OCI-LY7 (cell line): ENCODE data around the gene ADAMTS13. TPM values are rescaled to one million over a fixed set of nuclear protein-coding genes. Genes with fewer than 3 reads are reported as not detected.

Experiments used
- BruUV-seq: library from RNA; stranded (reverse); fragments of 400-500 nt; replicated peaks from 2 replicates; lab custom pipeline; 2021; lab: Mats Ljungman, UMichigan
- CTCF ChIA-PET: fragments of 300-600 bp; sonication (Branson Sonifier 250); formaldehyde crosslinking; loops from one replicate; lab custom pipeline; 2022; ENCODE audit warnings: antibody characterized with exemption; ENCODE audit not compliant: unreplicated experiment; lab: Charles Lee
- POLR2A ChIA-PET: fragments of 300-600 bp; sonication (Branson Sonifier 250); formaldehyde crosslinking; loops from one replicate; lab custom pipeline; 2022; ENCODE audit warnings: antibody characterized with exemption; lab: Charles Lee
- DNase-seq: peaks from one replicate; pipeline ENCODE4 v3.0.0-alpha.2; 2015; ENCODE audit warnings: low spot score
- H2AFZ ChIP-seq: fragments of 200-600 bp; sonication (generic), shearing (Covaris generic); 2 replicates; pipeline ENCODE4 v1.6.1; 2014; ENCODE audit warnings: mild to moderate bottlenecking, antibody characterized with exemption, low read length, moderate library complexity
- H3K27ac ChIP-seq: fragments of 200-600 bp; sonication (generic); 2 replicates; pipeline ENCODE4 v1.5.1; 2014; ENCODE audit warnings: mixed run types, low read depth, mild to moderate bottlenecking, moderate library complexity, low read length, inconsistent platforms; ENCODE audit not compliant: poor library complexity, severe bottlenecking
- H3K36me3 ChIP-seq: fragments of 200-600 bp; sonication (generic); 2 replicates; pipeline ENCODE4 v1.6.1; 2014; ENCODE audit warnings: mild to moderate bottlenecking, antibody characterized with exemption, low read length, moderate library complexity, mixed read lengths; ENCODE audit not compliant: insufficient read depth
- H3K4me1 ChIP-seq: fragments of 200-600 bp; sonication (generic); 2 replicates; pipeline ENCODE4 v1.5.1; 2014; ENCODE audit warnings: mild to moderate bottlenecking, low read length; ENCODE audit not compliant: insufficient read depth, poor library complexity, severe bottlenecking
- H3K4me2 ChIP-seq: fragments of 200-600 bp; sonication (generic); 2 replicates; pipeline ENCODE4 v1.6.1; 2014; ENCODE audit warnings: mild to moderate bottlenecking, low read length
- H3K4me3 ChIP-seq: fragments of 200-600 bp; sonication (generic); 2 replicates; pipeline ENCODE4 v1.5.1; 2014; ENCODE audit warnings: mild to moderate bottlenecking, low read depth, low read length; ENCODE audit not compliant: poor library complexity, severe bottlenecking
- H3K79me2 ChIP-seq: fragments of 200-600 bp; sonication (generic); 2 replicates; pipeline ENCODE4 v1.6.1; 2016; ENCODE audit warnings: low read depth, mild to moderate bottlenecking, low read length, moderate library complexity, mixed read lengths; ENCODE audit not compliant: insufficient read depth
- H3K9me2 ChIP-seq: fragments of 200-600 bp; sonication (generic); 2 replicates; pipeline ENCODE4 v1.6.1; 2016; ENCODE audit warnings: mild to moderate bottlenecking, low read length, mixed read lengths; ENCODE audit not compliant: insufficient read depth
- H3K9me3 ChIP-seq: fragments of 200-600 bp; sonication (generic); 2 replicates; pipeline ENCODE4 v1.6.1; 2014; ENCODE audit warnings: mild to moderate bottlenecking, mixed run types, low read length, mixed read lengths
- H4K20me1 ChIP-seq: fragments of 200-600 bp; sonication (generic); 2 replicates; pipeline ENCODE4 v1.6.1; 2014; ENCODE audit warnings: mild to moderate bottlenecking, antibody characterized with exemption, low read length, moderate library complexity, mixed read lengths; ENCODE audit not compliant: insufficient read depth
- EZH2phosphoT487 ChIP-seq: fragments of 200-600 bp; sonication (generic); IDR thresholded peaks from 2 replicates; pipeline ENCODE4 v1.6.1; 2018; ENCODE audit warnings: low read depth, borderline replicate concordance, mild to moderate bottlenecking, mixed run types, antibody characterized with exemption, low read length, moderate library complexity, mixed read lengths
- intact Hi-C: fragments of 100-400 bp; cut with micrococcal nuclease; formaldehyde crosslinking; loops from one replicate; pipeline ENCODE4 v1.10.0; 2022; ENCODE audit not compliant: unreplicated experiment
- total RNA-seq, 2 experiments: library from RNA; depleted of rRNA in 1 of 2; stranded (reverse); fragments of >200 nt in 1 of 2; shearing (Covaris generic) in 1 of 2; gene quantifications; 2 replicates each; pipeline ENCODE4 v1.2.3, GENCODE V29; 2014 to 2022
- TF ChIP-seq, protein P1 (sequence below): fragments of 200-600 bp; sonication (generic); conservative IDR thresholded peaks from 2 replicates; pipeline ENCODE4 v1.5.1; 2014; ENCODE audit warnings: mild to moderate bottlenecking, antibody characterized with exemption, low read length, moderate library complexity, mixed read lengths

ADAMTS13 gene
- total RNA-seq, 2 experiments from 2014 or later: 6.2 to 18.1 TPM

DNA sequence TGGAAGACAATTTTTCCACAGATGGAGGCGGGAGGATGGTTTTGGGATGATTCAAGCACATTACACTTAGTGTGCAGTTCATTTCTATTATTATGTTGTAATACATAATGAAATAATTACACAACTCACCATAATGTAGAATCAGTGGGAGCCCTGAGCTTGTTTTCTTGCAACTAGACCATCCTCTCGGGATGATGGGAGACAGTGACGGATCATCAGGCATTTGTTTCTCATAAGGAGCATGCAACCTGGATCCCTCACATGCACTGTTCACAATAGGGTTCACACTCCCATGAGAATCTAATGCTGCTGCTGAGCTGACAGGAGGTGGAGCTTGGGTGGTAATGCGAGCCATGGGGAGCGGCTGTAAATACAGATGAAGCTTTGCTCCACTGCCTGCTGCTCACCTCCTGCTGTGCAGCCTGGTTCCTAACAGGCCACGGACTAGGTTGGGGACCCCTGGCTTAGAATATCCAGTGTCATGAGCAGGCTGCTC is 44.4 kb upstream of the ADAMTS13 start:
- no peaks in the 10 kb centered on the region for H3K9me2 ChIP-seq
- DNase-seq: no peak
- ChIA-PET POLR2A (interaction anchor here (1.0 to 1.3 kb wide), 2 partner anchors 13 to 101 kb away, joined by 3 read pairs; partner anchors contain the start of gene SLC2A6), CTCF (no interaction called here)
- peaks cover 10% of the 10 kb centered on the region for H3K4me1 ChIP-seq
- H3K4me2 ChIP-seq: no peak overlapping the region
- peaks cover 7% of the 10 kb centered on the region for H4K20me1 ChIP-seq
- BruUV-seq: no TSS peak
- peaks cover 9% of the 10 kb centered on the region for H3K36me3 ChIP-seq
- H3K9me3 ChIP-seq: 0 out of 2 replicates have a peak, but pooled peaks cover 2% of the 10 kb centered on the region
- no peak overlapping the region for H2AFZ ChIP-seq
- peaks cover 31% of the 10 kb centered on the region for H3K79me2 ChIP-seq
- no peak overlapping the region for H3K27ac ChIP-seq
- intact Hi-C loops: no loop called here
- H3K4me3 ChIP-seq: no peak overlapping the region
- TF ChIP-seq, protein P1, sequence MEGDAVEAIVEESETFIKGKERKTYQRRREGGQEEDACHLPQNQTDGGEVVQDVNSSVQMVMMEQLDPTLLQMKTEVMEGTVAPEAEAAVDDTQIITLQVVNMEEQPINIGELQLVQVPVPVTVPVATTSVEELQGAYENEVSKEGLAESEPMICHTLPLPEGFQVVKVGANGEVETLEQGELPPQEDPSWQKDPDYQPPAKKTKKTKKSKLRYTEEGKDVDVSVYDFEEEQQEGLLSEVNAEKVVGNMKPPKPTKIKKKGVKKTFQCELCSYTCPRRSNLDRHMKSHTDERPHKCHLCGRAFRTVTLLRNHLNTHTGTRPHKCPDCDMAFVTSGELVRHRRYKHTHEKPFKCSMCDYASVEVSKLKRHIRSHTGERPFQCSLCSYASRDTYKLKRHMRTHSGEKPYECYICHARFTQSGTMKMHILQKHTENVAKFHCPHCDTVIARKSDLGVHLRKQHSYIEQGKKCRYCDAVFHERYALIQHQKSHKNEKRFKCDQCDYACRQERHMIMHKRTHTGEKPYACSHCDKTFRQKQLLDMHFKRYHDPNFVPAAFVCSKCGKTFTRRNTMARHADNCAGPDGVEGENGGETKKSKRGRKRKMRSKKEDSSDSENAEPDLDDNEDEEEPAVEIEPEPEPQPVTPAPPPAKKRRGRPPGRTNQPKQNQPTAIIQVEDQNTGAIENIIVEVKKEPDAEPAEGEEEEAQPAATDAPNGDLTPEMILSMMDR: no peak
- TF ChIP-seq EZH2phosphoT487: no peak

DNA sequence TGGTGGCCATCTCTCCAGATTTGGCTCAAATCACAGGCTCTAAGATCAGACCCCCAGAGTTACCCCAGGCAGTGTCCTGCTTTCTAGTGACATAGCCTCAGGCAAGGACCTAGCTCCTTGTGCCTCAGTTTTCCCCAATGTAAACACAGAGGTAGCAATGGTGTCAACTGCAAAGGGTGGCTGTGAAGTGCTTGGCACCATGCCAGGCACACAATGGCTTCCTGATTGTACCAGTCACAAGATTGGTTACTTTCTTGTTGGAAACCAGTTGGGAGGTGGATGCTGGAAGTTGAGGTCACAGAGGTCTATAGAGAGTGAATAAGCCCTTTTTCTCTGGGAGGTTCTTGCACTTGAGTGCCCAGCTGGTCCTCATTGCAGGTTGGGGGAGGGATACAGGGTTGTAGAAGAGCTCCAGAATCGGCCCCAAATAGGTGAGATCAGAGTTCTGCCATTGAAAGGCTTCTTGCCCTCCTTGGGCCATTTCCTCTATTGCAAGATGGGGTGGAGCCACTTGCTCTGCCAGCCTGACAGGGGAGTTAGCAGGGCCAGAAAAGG is 43.7 kb upstream of the ADAMTS13 start:
- CTCF ChIA-PET: no interaction called here

More for the DNA sequence above, 43.7 kb upstream of the ADAMTS13 start:
- peaks cover 4% of the 10 kb centered on the region; the same call in 1 of the 2 replicates for H3K36me3 ChIP-seq
- H3K9me3 ChIP-seq: 0 out of 2 replicates have a peak, but pooled peaks cover 7% of the 10 kb centered on the region
- H3K4me3 ChIP-seq: no peak overlapping the region
- peaks cover 23% of the 10 kb centered on the region for H3K79me2 ChIP-seq
- no peak for DNase-seq
- H2AFZ ChIP-seq: no peak overlapping the region
- H3K9me2 ChIP-seq: no peaks in the 10 kb centered on the region
- TF ChIP-seq, protein P1: no peak
- TF ChIP-seq EZH2phosphoT487: no peak
- POLR2A ChIA-PET: interaction anchor here (1.3 kb wide), 1 partner anchor 13 kb away, joined by 3 read pairs; no protein-coding TSS in a partner anchor
- H4K20me1 ChIP-seq: peaks cover 7% of the 10 kb centered on the region
- intact Hi-C loops: no loop called here
- peaks cover 10% of the 10 kb centered on the region for H3K4me1 ChIP-seq
- H3K27ac ChIP-seq: no peak overlapping the region
- H3K4me2 ChIP-seq: no peak overlapping the region
- BruUV-seq: no TSS peak
